H1 (cell line): ENCODE measurements around the gene SLC39A11. TPM values are rescaled to one million over a fixed set of nuclear protein-coding genes. Genes with fewer than 3 reads are reported as not detected.

ENCODE experiments used
- CTCF ChIA-PET: fragments of 300-600 bp; sonication (Branson Sonifier 250); formaldehyde crosslinking; loops from one replicate; lab custom pipeline; 2021; ENCODE audit not compliant: partially characterized antibody; lab: Charles Lee
- POLR2A ChIA-PET: fragments of 300-600 bp; sonication (Branson Sonifier 250); formaldehyde crosslinking; loops from one replicate; lab custom pipeline; 2021; ENCODE audit warnings: inconsistent platforms; ENCODE audit not compliant: partially characterized antibody; lab: Charles Lee
- DNase-seq, 2 experiments: peaks; one replicate each; pipeline versions ENCODE4 v3.0.0 to v3.0.0-alpha.2; 2010 to 2022; ENCODE audit warnings: low spot score in 2 of 2, low read depth in 1 of 2, mixed read lengths in 1 of 2
- FAIRE-seq: peaks from 2 replicates; lab custom pipeline; 2011; peaks lifted over from hg19 to GRCh38; lab: Jason Lieb, UNC
- H2AFZ ChIP-seq: 2 replicates; pipeline ENCODE4 v1.8.1; 2012; ENCODE audit warnings: low read length, inconsistent platforms
- H2AK5ac ChIP-seq: 2 replicates; pipeline ENCODE4 v1.6.1; 2013; ENCODE audit warnings: low read depth, low read length
- H2BK120ac ChIP-seq: replicated peaks from 2 replicates; pipeline ENCODE3; 2013; ENCODE audit warnings: low read depth, low read length, inconsistent platforms
- H2BK12ac ChIP-seq: 2 replicates; pipeline ENCODE4 v1.6.1; 2013; ENCODE audit warnings: low read depth, low read length
- H2BK15ac ChIP-seq: 2 replicates; pipeline ENCODE4 v1.6.1; 2013; ENCODE audit warnings: low read length
- H2BK20ac ChIP-seq: 2 replicates; pipeline ENCODE4 v1.6.1; 2013; ENCODE audit warnings: low read length
- H2BK5ac ChIP-seq: 2 replicates; pipeline ENCODE4 v1.6.1; 2013; ENCODE audit warnings: low read depth, low read length
- H3K14ac ChIP-seq: 2 replicates; pipeline ENCODE4 v1.6.1; 2013; ENCODE audit warnings: inconsistent platforms; ENCODE audit not compliant: insufficient read length
- H3K18ac ChIP-seq: 2 replicates; pipeline ENCODE4 v1.6.1; 2013; ENCODE audit warnings: low read length; ENCODE audit errors: extremely low read depth
- H3K23ac ChIP-seq: 2 replicates; pipeline ENCODE4 v1.6.1; 2013; ENCODE audit warnings: inconsistent platforms; ENCODE audit not compliant: insufficient read length
- H3K23me2 ChIP-seq: 2 replicates; pipeline ENCODE4 v1.6.1; 2013; ENCODE audit warnings: low read depth, low read length
- H3K27ac ChIP-seq: 2 replicates; pipeline ENCODE4 v1.6.1; 2011; ENCODE audit warnings: low read depth, low read length, inconsistent platforms
- H3K27me3 ChIP-seq, 4 experiments: replicated peaks in 1 of 4; 1 replicate in 1 of 4; 2 replicates in 3 of 4; pipeline versions ENCODE4 v1.6.1 to v1.8.1; 2011 to 2013; ENCODE audit warnings: low read length in 3 of 4, mild to moderate bottlenecking in 3 of 4, inconsistent platforms in 2 of 4, mixed read lengths in 2 of 4, moderate library complexity in 1 of 4; ENCODE audit not compliant: control insufficient read depth in 3 of 4, insufficient read depth in 3 of 4; ENCODE audit errors: extremely low read depth in 1 of 4
- H3K36me3 ChIP-seq, 4 experiments: 2 replicates each; pipeline versions ENCODE4 v1.6.1 to v1.8.1; 2011 to 2013; ENCODE audit warnings: mild to moderate bottlenecking in 4 of 4, low read length in 3 of 4, moderate library complexity in 2 of 4, control low read depth in 1 of 4, inconsistent platforms in 1 of 4; ENCODE audit not compliant: insufficient read depth in 4 of 4, control insufficient read depth in 2 of 4
- H3K4ac ChIP-seq: replicated peaks from 2 replicates; pipeline ENCODE3; 2013; ENCODE audit warnings: low read length, low read depth, mixed read lengths, inconsistent platforms; ENCODE audit not compliant: insufficient read length
- H3K4me1 ChIP-seq, 4 experiments: replicated peaks in 1 of 4; 1 replicate in 1 of 4; 2 replicates in 3 of 4; pipeline versions ENCODE4 v1.6.1 to v1.8.1; 2011 to 2013; ENCODE audit warnings: low read length in 3 of 4, inconsistent platforms in 2 of 4, mixed read lengths in 1 of 4; ENCODE audit not compliant: insufficient read depth in 4 of 4, control insufficient read depth in 3 of 4
- H3K4me2 ChIP-seq, 2 experiments: 2 replicates each; pipeline versions ENCODE4 v1.6.1 to v1.8.1; 2011 to 2013; ENCODE audit warnings: low read depth in 2 of 2, low read length in 2 of 2, control low read depth in 1 of 2, inconsistent platforms in 1 of 2, mild to moderate bottlenecking in 1 of 2; ENCODE audit not compliant: insufficient read depth in 1 of 2
- H3K4me3 ChIP-seq, 4 experiments: fragments of 200-600, 300-600 bp in 1 of 4; sonication (generic), shearing (Covaris generic), sonication (Bioruptor Twin) in 1 of 4; 2 replicates each; pipeline versions ENCODE4 v1.5.1 to v1.8.1; 2011 to 2016; ENCODE audit warnings: low read length in 4 of 4, low read depth in 3 of 4, control low read depth in 2 of 4, inconsistent platforms in 2 of 4, mild to moderate bottlenecking in 2 of 4, mixed read lengths in 1 of 4, moderate library complexity in 1 of 4; ENCODE audit not compliant: insufficient read depth in 2 of 4; ENCODE audit errors: extremely low read depth in 1 of 4
- H3K56ac ChIP-seq: replicated peaks from 2 replicates; pipeline ENCODE3; 2013; ENCODE audit warnings: low read depth, mild to moderate bottlenecking, mixed read lengths, low read length, inconsistent platforms; ENCODE audit not compliant: insufficient read length
- H3K79me1 ChIP-seq: 2 replicates; pipeline ENCODE4 v1.6.1; 2013; ENCODE audit warnings: low read depth, low read length, control low read depth
- H3K79me2 ChIP-seq, 2 experiments: 2 replicates each; pipeline versions ENCODE4 v1.6.1 to v1.8.1; 2012 to 2013; ENCODE audit warnings: low read length in 2 of 2, mild to moderate bottlenecking in 2 of 2, inconsistent platforms in 1 of 2; ENCODE audit not compliant: insufficient read depth in 2 of 2, control insufficient read depth in 1 of 2
- H3K9ac ChIP-seq, 4 experiments: replicated peaks in 1 of 4; 1 replicate in 1 of 4; 2 replicates in 3 of 4; pipeline versions ENCODE4 v1.6.1 to v1.8.1; 2011 to 2013; ENCODE audit warnings: low read depth in 3 of 4, low read length in 3 of 4, control low read depth in 2 of 4, mild to moderate bottlenecking in 2 of 4, moderate library complexity in 2 of 4, inconsistent platforms in 1 of 4; ENCODE audit errors: extremely low read depth in 1 of 4
- H3K9me3 ChIP-seq, 2 experiments: 2 replicates each; pipeline versions ENCODE4 v1.6.1 to v1.8.1; 2012 to 2013; ENCODE audit warnings: mild to moderate bottlenecking in 2 of 2, moderate library complexity in 2 of 2, control low read depth in 1 of 2, inconsistent platforms in 1 of 2, low read depth in 1 of 2, low read length in 1 of 2, mixed read lengths in 1 of 2; ENCODE audit not compliant: insufficient read depth in 2 of 2
- H4K20me1 ChIP-seq, 2 experiments: replicated peaks in 1 of 2; 2 replicates each; pipeline versions ENCODE3 to v1.8.1; 2011 to 2013; ENCODE audit warnings: inconsistent platforms in 2 of 2, low read length in 2 of 2, mild to moderate bottlenecking in 1 of 2; ENCODE audit not compliant: insufficient read depth in 2 of 2, control insufficient read depth in 1 of 2
- H4K5ac ChIP-seq: 2 replicates; pipeline ENCODE4 v1.6.1; 2013; ENCODE audit warnings: low read length, low read depth, mixed read lengths, inconsistent platforms; ENCODE audit not compliant: insufficient read length
- H4K8ac ChIP-seq: 2 replicates; pipeline ENCODE4 v1.8.0; 2013; ENCODE audit warnings: mild to moderate bottlenecking, moderate library complexity, low read length, inconsistent platforms; ENCODE audit not compliant: insufficient read depth; ENCODE audit errors: extremely low read depth
- H4K91ac ChIP-seq: replicated peaks from 2 replicates; pipeline ENCODE3; 2013; ENCODE audit warnings: low read length, mixed read lengths, inconsistent platforms; ENCODE audit not compliant: insufficient read length
- BRCA1 ChIP-seq: IDR thresholded peaks from 2 replicates; pipeline ENCODE4 v1.6.1; 2012; ENCODE audit warnings: low read depth, low read length, improper control_type of control experiment
- CBX8 ChIP-seq: fragments of 300-800, 300-1000 bp; sonication (generic); IDR thresholded peaks from 2 replicates; pipeline ENCODE4 v1.7.1; 2016; ENCODE audit warnings: low read depth, low read length, borderline replicate concordance
- CTBP2 ChIP-seq: IDR thresholded peaks from 2 replicates; pipeline ENCODE4 v1.7.0; 2011; ENCODE audit warnings: borderline replicate concordance, mild to moderate bottlenecking, moderate library complexity, mixed read lengths, low read length; ENCODE audit not compliant: insufficient read depth, insufficient read length
- CTCF ChIP-seq, 3 experiments: IDR thresholded peaks; 1 replicate in 2 of 3; 2 replicates in 1 of 3; pipeline versions ENCODE4 v1.5.1 to v1.6.1; 2011; ENCODE audit warnings: low read length in 3 of 3, mild to moderate bottlenecking in 3 of 3, inconsistent platforms in 2 of 3, low read depth in 1 of 3, moderate library complexity in 1 of 3; ENCODE audit not compliant: insufficient read depth in 1 of 3; ENCODE audit errors: control extremely low read depth in 1 of 3
- HDAC6 ChIP-seq: IDR thresholded peaks from one replicate; pipeline ENCODE4 v1.7.1; 2012; ENCODE audit warnings: low read depth, mild to moderate bottlenecking, inconsistent platforms, low read length, moderate library complexity
- RXRA ChIP-seq: IDR thresholded peaks from 2 replicates; pipeline ENCODE4 v1.6.1; 2011; ENCODE audit warnings: low read depth, mild to moderate bottlenecking, low read length, moderate library complexity; ENCODE audit not compliant: insufficient read depth
- SP4 ChIP-seq: IDR thresholded peaks from 2 replicates; pipeline ENCODE4 v1.6.1; 2012; ENCODE audit warnings: low read length, inconsistent platforms
- SRF ChIP-seq: IDR thresholded peaks from 2 replicates; pipeline ENCODE4 v1.6.1; 2011; ENCODE audit warnings: mild to moderate bottlenecking, low read depth, low read length, moderate library complexity
- SUZ12 ChIP-seq: fragments of 200-600 bp; sonication (generic); IDR thresholded peaks from 2 replicates; pipeline ENCODE4 v1.6.1; 2012; ENCODE audit warnings: mild to moderate bottlenecking, inconsistent platforms, low read length, moderate library complexity, mixed read lengths
- WGBS, 2 experiments: shearing (Covaris generic) in 1 of 2; methylation state at CpG; one replicate each; pipeline versions ENCODE4 v1.1.6 to v1.1.7; 2013 to 2015; ENCODE audit warnings: low lambda C conversion rate in 2 of 2, mixed read lengths in 2 of 2, inconsistent platforms in 1 of 2, low coverage in 1 of 2, missing lambda C conversion rate in 1 of 2; ENCODE audit not compliant: insufficient replicate concordance in 2 of 2, insufficient coverage in 1 of 2, insufficient read length in 1 of 2; ENCODE audit errors: extremely low coverage in 1 of 2, missing lambda C conversion rate in 1 of 2; 5-methylcytosine and 5-hydroxymethylcytosine counted together
- polyA plus RNA-seq, 7 experiments: library from polyadenylated mRNA; depleted of rRNA in 3 of 7; stranded (reverse) in 5 of 7; unstranded in 2 of 7; fragments of >200 nt in 5 of 7; fragments of 200-250 nt in 2 of 7; gene quantifications; 1 replicate in 5 of 7; 2 replicates in 1 of 7; 4 replicates in 1 of 7; pipeline versions ENCODE4 v1.2.1 to v1.2.3, GENCODE V29; 2011 to 2013; ENCODE audit warnings: missing spikeins in 2 of 7, mixed read lengths in 2 of 7
- total RNA-seq: library from RNA; stranded (reverse); fragmentation: NEBNext Ultra II Directional; extraction: Animal tissue kit (Norgen Biotek cat#: 25700); gene quantifications from 2 replicates; pipeline ENCODE4 v1.2.1, GENCODE V29; 2021

SLC39A11 gene
- total and polyA plus RNA-seq, 2 of the 8 experiments (the other 6 are each of a cell fraction or from before 2014, with no cell fraction given), result 12.2 to 19.6 TPM

GRCh38 chr17:72811976-72812687 is 280.4 kb downstream of the SLC39A11 start:
- Histone ChIP-seq H3K4me2 (no peak overlapping the region), H2AFZ (no peak overlapping the region), H2BK15ac (no peak overlapping the region), H3K4me1 (no peaks in the 10 kb centered on the region), H2AK5ac (no peak overlapping the region), H3K14ac (no peak overlapping the region), H2BK120ac (no peak overlapping the region), H3K36me3 (no peaks in the 10 kb centered on the region; a peak in 1 of 8 replicates), H4K5ac (no peak overlapping the region), H3K27ac (no peak overlapping the region), H4K91ac (no peak overlapping the region), H3K27me3 (no peaks in the 10 kb centered on the region), H3K23ac (no peak overlapping the region), H2BK20ac (no peak overlapping the region), H3K79me1 (no peaks in the 10 kb centered on the region), H2BK5ac (no peak overlapping the region), H4K8ac (no peak overlapping the region), H3K4ac (no peak overlapping the region), H4K20me1 (no peaks in the 10 kb centered on the region), H3K56ac (no peak overlapping the region), H3K9me3 (peaks cover 3 to 4% of the 10 kb centered on the region in 2 experiments; a peak in 3 of 4 replicates), H3K4me3 (no peak overlapping the region), H3K79me2 (no peaks in the 10 kb centered on the region), H2BK12ac (no peak overlapping the region), H3K23me2 (no peaks in the 10 kb centered on the region), H3K18ac (no peak overlapping the region), H3K9ac (no peak overlapping the region)
- CTCF ChIA-PET, result interaction anchor here (0.6 to 1.3 kb wide), 5 partner anchors 9 to 252 kb away, joined by 3 to 4 read pairs (median 3); no protein-coding TSS in a partner anchor
- 89% methylated on average over 3 of the region's 3 CpGs; no CpG with 5 or more reads in 1 of the 2 experiments for whole genome bisulfite sequencing, 2 experiments
- FAIRE-seq (no peak), DNase-seq (no peak)
- POLR2A ChIA-PET, result no interaction called here
- TF ChIP-seq CTBP2 (no peak), CTCF (IDR thresholded peaks at IDR 0.05; ENCODE audit: control extremely low read depth in 1 of 3, insufficient read depth in 1 of 3, low read depth in 1 of 3, low read length in 3 of 3) (no peak), BRCA1 (no peak), RXRA (no peak), CBX8 (no peak), SUZ12 (no peak), SRF (no peak), HDAC6 (no peak), SP4 (no peak)
